NCI-H345 (cell line): ENCODE measurements around the gene DNASE1L1.

Experiments used
- DNase-seq: peaks from one replicate; lab custom pipeline; 2025; lab: John Stamatoyannopoulos, UW

The DNASE1L1 gene

GRCh38 chrX:154436374-154436982, 27.4 kb upstream of the DNASE1L1 start:
- DNase-seq, result peak; percentile 39

DNA sequence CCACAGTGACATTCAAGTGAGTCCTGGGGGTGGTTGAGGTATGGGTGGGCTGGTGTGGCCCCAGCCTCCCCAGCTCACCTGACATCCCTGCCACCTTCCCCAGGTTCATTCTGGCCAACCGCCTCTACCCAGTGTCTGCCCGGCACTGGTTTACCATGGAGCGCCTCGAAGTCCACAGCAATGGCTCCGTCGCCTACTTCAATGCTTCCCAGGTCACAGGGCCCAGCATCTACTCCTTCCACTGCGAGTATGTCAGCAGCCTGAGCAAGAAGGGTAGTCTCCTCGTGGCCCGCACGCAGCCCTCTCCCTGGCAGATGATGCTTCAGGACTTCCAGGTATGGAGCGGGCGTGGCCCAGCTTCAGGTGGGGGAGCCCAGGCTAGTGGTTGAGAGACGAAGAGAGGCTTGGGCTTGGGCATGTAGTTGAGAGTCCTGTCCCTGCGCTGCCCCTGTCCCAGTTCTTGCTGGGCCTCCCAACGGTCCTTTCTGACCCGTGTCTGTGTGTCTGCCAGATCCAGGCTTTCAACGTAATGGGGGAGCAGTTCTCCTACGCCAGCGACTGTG, 26.2 kb upstream of the DNASE1L1 start:
- DNase-seq, result no peak

GRCh38 chrX:154434394-154435168, 25.5 kb upstream of the DNASE1L1 start:
- DNase-seq, result no peak

- no peak for DNase-seq
These were observed 24.6 kb upstream of the DNASE1L1 start for GRCh38 chrX:154433605-154434004.

DNA sequence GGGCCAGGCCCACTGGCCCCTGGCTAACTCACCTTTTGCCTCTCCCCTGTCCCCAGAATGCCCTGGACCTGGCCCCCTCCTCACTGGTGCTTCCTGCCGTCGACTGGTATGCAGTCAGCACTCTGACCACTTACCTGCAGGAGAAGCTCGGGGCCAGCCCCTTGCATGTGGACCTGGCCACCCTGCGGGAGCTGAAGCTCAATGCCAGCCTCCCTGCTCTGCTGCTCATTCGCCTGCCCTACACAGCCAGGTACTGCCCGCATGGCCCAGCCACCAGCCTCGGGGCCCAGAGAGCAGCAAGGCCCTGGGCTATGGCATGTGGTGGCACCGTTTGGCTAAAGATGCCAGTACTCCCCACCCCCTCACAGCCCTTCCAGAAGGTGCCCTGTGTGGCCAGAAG, 23.2 kb upstream of the DNASE1L1 start:
- no peak for DNase-seq

- no peak for DNase-seq
These were observed 22.3 kb upstream of the DNASE1L1 start for GRCh38 chrX:154431341-154431740.

DNA sequence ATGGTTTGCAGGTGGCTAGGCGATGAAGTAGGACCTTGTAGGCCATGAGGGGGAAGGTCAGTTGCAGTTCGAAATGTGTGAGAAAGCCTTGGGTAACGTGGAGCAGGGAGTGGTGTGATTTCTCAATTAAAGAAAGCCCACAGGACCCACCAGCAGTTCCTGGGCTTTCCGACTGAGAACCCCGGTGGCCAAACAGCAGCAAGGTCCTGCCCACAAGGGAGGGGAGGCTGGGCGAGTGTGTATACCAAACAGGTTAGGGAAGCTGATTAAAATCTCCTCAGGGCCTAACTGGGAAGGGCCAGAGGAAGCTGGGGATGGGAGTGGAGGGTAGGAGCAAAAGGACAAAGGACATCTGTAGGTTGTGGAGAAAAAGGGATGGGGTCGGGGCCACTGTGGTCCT, 21.9 kb upstream of the DNASE1L1 start:
- no peak for DNase-seq

- DNase-seq, result no peak
These were observed 21.4 kb upstream of the DNASE1L1 start for GRCh38 chrX:154430479-154430878.

DNA sequence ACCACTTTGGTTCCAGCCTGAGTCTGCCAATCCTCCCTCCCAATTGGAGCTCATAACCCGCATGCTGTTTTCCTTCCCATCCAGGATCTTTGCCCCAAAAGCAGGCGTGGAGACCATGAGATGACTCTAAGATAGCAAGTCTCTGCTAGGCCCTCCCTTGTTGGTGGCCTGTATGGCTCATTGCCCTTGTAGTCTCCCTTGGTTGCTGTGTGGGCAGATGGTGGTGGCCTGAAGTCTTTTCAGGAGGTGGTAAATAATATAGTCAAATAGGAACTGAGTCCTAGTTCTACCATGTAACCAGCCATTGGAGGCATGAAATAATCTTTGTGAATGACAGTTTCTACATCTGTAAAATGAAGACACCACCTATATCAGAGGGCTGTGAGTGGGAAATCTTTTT, 20.7 kb upstream of the DNASE1L1 start:
- DNase-seq, result no peak

DNA sequence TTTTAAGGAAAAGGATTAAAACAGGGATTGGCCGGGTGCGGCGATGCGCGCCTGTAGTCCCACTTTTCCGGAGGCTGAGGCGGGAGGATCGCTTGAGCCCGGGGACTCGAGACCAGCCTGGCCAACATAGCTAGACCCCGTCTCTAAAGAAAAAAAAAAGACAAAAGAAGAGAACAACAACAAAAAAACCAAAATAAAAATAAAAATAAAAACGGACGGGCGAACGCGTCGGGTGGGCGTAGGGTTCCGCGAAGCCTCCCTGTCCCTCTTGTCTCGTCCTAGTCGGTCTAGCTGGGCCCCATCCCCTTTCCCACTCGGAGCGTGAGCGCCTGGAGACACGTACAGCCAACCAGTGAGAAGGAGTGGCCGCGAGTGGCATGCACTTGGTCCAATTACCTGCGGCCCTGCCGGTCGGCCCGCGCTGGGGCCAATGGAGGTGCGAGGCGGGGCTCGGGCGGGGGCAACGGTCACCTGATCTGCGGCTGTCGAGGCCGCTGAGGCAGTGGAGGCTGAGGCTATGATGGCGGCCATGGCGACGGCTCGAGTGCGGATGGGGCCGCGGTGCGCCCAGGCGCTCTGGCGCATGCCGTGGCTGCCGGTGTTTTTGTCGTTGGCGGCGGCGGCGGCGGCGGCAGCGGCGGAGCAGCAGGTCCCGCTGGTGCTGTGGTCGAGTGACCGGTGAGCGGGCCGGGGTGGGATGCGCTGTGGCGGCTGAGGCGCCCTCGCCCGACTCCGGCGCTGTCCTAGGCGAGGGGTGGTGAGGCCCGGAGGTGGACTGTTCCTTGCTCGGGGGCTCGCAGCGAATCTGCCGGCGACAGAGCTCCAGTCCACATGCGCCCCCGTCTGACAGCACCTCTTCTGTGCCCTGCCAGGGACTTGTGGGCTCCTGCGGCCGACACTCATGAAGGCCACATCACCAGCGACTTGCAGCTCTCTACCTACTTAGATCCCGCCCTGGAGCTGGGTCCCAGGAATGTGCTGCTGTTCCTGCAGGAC, 19.4 kb upstream of the DNASE1L1 start, which contains the start of gene ATP6AP1:
ATP6AP1 (plus strand) TSS at position 502 of the 996 bp plus-strand sequence; CDS start at position 518, 16 bp downstream.
- DNase-seq, result peak; percentile 93

DNA sequence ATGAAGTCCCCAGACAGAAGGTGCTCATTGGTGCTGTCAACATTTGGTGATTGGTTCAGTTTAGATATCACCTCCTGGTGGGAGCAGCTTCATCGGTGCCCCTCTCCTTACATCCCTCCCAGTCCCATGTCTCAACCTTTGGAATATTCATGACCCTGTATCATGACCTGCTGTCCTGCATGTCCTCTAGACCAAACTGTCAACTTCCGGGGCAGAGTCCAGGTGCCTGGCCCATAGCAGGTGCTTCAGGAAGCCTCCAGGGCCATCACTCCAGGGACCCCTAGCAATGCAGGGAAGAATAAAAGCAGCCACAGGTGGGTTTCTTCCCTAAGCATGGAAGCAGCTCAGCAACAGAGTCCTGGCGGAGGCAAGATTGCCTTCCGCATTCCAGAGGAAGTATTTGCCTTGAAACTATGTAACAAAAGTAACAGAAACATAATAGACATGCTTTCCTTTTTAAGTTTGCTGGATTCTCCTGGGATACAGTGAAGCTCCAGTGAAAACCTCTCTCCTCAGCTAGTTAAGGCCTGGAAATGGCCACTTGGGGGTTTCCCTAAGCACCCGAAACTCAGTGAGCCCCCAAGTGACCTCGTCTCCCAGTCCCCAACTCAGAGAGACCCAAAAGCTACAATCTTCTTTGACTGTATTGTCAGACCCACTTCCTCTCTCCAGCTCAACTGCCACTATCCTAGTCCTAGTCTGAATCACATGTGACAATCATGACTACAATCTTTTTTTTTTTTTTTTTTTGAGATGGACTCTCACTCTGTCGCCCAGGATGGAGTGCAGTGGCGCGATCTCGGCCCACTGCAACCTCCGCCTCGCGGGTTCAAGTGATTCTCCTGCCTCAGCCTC, 18.1 kb upstream of the DNASE1L1 start:
- no peak for DNase-seq

- DNase-seq, result no peak
These were observed 11.3 kb upstream of the DNASE1L1 start for GRCh38 chrX:154420402-154420756.

DNA sequence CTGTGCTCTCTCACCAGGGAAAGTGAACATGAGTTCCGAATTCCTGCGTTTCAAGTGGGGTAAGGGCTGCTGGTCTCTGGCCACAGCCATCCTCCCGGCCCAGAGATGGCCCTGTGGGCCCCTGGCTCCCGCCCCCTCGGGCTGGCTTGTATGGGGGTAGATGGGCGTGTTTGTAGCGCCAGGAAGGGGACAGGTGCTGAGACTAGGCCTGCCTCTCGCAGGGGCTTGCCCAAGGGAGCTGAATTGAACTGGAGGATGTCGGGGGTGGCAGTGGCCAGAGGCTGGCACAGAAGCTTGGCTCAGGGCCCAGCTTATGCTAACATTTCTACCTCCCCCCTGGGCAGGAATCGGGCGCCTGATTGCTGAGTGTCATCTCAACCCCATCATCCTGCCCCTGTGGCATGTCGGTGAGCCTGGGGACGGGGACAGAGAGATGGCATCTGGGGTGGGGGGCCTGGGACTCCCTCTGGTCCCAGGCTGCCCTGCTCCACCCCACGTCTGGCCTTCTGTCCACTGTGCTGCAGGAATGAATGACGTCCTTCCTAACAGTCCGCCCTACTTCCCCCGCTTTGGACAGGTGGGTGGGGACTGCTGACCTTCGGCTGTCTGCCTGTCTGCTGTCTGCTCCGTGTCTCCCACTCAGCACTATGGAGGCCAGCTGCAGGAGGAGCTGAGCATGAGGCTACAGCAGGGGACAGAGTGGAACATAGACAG, 10.8 kb upstream of the DNASE1L1 start:
- DNase-seq, result peak; percentile 60

DNA sequence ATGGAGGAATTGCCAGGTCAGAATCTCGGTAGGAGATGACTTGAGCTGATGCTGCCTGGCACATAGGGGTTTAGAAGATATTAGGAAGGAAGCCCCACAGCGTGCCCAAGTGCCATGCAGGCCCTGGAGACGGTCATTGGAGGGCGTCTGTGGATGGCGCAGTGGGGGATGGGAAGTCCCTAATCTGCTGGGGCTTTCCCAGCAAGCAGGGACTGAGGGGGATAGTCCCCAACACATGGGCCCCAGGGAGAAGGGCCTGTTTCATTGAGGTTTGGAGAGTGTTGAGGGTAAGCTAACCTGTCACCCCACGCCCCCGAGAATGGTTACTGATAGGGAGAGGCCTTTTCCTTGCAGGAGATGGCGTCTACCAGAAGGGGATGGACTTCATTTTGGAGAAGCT, 10.1 kb upstream of the DNASE1L1 start:
- DNase-seq, result no peak

DNA sequence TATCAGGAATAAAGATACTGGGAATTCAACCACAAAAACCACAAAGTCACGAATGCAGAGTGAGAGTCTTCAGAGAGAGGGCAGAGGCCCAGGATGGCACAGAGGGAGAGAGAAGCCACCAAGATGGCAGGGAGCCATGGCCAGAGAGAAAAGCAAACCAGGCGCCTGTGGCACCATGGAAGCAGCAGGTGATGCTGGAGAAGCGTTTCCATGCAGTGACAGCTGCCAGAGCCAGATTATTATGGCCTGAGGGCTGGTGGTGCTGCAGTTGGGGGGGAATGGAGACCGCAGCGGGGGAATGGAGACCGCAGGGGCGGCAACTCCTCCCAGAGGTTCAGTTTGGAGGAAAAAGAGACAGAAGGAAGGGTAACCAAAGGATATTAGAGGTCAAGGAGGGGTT, 8.1 kb upstream of the DNASE1L1 start:
- DNase-seq, result peak; percentile 54

DNA sequence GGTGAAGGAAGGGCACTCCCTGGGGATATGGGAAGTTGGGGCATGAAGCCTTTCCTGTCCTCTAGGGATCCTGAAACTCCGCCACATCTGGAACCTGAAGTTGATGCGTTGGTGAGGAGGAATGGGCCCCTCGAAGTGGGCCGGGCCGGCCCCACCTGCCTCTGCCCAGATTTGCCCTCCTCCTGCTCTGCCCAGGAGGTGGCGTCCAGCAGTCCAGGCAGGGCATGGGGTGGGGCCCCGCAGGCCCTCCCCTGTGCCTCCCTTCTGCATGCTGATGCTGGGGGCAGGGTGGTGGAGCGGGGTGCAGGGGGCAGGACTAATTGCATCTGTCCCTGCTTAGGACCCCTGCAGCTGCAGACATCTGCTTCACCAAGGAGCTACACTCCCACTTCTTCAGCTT, 4.1 kb upstream of the DNASE1L1 start:
- DNase-seq, result no peak

DNA sequence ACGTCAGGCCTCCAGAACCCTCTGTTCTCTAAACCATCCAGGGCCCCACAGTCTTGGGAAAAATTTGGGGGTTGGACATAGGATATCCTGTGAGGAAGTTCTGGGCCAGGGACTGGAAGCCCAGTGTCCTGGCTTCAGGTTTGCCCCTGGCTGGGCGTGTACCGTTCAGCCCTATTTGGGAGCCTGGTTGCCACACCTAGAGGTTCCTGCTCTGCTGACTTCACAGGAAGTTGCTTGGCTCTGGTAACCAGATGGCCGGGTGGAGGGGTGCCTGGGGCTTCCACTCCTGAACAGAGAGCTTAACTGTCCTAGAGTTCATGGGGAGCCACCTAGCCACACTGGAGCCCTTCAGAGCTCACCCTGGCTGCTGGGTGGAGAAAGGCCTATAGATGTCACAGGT, 3.4 kb upstream of the DNASE1L1 start:
- no peak for DNase-seq

- DNase-seq, result peak; percentile 43
These were observed 2.9 kb upstream of the DNASE1L1 start for GRCh38 chrX:154411981-154412340.

DNA sequence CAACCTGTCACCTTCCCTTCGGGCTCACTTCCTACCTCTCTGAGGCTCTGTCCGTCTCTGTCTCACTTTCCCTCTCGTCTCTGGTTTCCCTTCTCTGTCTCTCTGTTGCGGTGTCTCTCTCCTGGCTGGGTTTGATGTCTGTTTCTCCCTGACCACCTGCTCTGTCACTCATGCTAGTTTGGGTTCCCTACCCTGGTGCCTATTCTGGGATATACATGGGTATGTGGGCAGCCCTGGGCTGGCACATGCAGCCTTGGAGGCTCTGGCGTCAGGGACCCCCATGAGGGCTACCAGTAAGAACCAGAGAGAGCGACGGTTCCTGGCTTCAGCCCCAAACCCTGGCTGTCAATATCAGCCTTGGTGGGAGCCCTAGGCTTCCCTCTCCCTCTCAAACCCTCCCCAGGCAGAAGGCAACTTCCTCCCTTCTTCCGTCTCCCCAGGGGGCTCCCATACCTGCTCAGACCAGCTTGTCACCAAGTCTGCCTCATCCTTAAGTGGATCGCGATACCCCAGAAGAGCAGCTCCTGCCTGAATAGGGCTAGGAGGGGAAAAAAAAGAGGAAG, 314 bp downstream of the DNASE1L1 start:
- DNase-seq, result no peak

DNA sequence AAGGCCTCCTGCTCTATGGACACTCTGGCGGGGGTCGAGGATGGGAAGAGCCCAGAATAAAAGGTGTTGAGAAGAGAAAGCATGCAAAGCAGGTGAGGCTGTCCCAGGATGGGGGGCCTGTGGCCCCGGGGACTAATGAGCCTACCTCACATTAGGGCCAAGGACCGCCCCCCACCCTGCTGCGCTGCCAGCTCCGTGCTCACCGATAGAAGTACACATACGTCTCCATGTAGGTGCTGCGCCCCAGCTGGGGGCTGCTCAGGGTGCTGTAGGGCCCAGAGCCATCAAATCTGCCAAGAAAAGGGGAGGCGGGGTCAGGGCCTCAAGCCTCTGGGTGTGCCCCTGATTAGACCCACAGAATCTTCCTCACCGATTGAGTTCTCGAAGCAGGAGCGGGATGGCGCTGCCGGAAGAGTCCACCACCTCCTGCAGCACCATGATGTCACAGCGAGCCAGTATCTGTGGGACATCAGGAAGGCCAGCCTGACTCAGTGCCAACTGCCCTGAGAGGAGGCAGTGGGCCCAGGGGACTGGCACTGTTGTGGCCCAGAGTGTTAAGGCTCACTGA, 4.3 kb downstream of the DNASE1L1 start:
- DNase-seq, result no peak
